BE2C (cell line): ENCODE data around the gene CASZ1.

Experiments used
- DNase-seq: peaks from one replicate; pipeline ENCODE4 v3.0.0-alpha.2; 2020
- H3K27me3 ChIP-seq: fragments of 250-450 bp; sonication (Bioruptor Pico); 2 replicates; pipeline ENCODE4 v1.5.1; 2020; ENCODE audit warnings: mild to moderate bottlenecking
- H3K36me3 ChIP-seq: fragments of 250-450 bp; sonication (Bioruptor Pico); 2 replicates; pipeline ENCODE4 v1.5.1; 2020; ENCODE audit warnings: mild to moderate bottlenecking
- H3K4me1 ChIP-seq: fragments of 250-450 bp; sonication (Bioruptor Pico); 2 replicates; pipeline ENCODE4 v1.5.1; 2020
- H3K4me3 ChIP-seq: 2 replicates; pipeline ENCODE4 v1.5.1; 2011; ENCODE audit warnings: low read depth, low read length
- H3K9me3 ChIP-seq: fragments of 250-450 bp; sonication (Bioruptor Pico); 2 replicates; pipeline ENCODE4 v1.5.1; 2020
- CTCF ChIP-seq: IDR thresholded peaks from 2 replicates; pipeline ENCODE4 v1.5.1; 2012; ENCODE audit warnings: mild to moderate bottlenecking, low read depth, low read length

The CASZ1 gene

GRCh38 chr1:10745383-10745782, 51.1 kb downstream of the CASZ1 start:
- Histone ChIP-seq H3K4me1 (no peaks in the 10 kb centered on the region), H3K27me3 (no peaks in the 10 kb centered on the region), H3K36me3 (no peaks in the 10 kb centered on the region), H3K9me3 (no peaks in the 10 kb centered on the region), H3K4me3 (no peak overlapping the region)
- no peak for TF ChIP-seq CTCF
- DNase-seq: no peak

- Histone ChIP-seq H3K36me3 (no peaks in the 10 kb centered on the region), H3K4me1 (no peaks in the 10 kb centered on the region), H3K9me3 (no peaks in the 10 kb centered on the region), H3K27me3 (no peaks in the 10 kb centered on the region), H3K4me3 (no peak overlapping the region)
- DNase-seq: no peak
- TF ChIP-seq CTCF: no peak
These were observed 51.7 kb downstream of the CASZ1 start for GRCh38 chr1:10744654-10745238.

GRCh38 chr1:10744029-10744428, 52.4 kb downstream of the CASZ1 start:
- DNase-seq: no peak
- Histone ChIP-seq H3K27me3 (no peaks in the 10 kb centered on the region), H3K4me3 (no peak overlapping the region), H3K9me3 (no peaks in the 10 kb centered on the region), H3K36me3 (no peaks in the 10 kb centered on the region), H3K4me1 (no peaks in the 10 kb centered on the region)
- TF ChIP-seq CTCF: no peak

GRCh38 chr1:10741696-10742095, 54.8 kb downstream of the CASZ1 start:
- H3K36me3 ChIP-seq: no peaks in the 10 kb centered on the region
- no peaks in the 10 kb centered on the region for H3K27me3 ChIP-seq
- H3K4me3 ChIP-seq: no peak overlapping the region
- H3K9me3 ChIP-seq: no peaks in the 10 kb centered on the region
- H3K4me1 ChIP-seq: no peaks in the 10 kb centered on the region
- no peak for TF ChIP-seq CTCF
- no peak for DNase-seq

- Histone ChIP-seq H3K4me3 (no peak overlapping the region), H3K9me3 (no peaks in the 10 kb centered on the region), H3K4me1 (no peaks in the 10 kb centered on the region), H3K36me3 (no peaks in the 10 kb centered on the region), H3K27me3 (no peaks in the 10 kb centered on the region)
- no peak for DNase-seq
- no peak for TF ChIP-seq CTCF
These were observed 56.3 kb downstream of the CASZ1 start for GRCh38 chr1:10740123-10740522.

GRCh38 chr1:10739589-10739988, 56.9 kb downstream of the CASZ1 start:
- no peak for DNase-seq
- Histone ChIP-seq H3K4me1 (no peaks in the 10 kb centered on the region; the same call in 1 of the 2 replicates), H3K36me3 (no peaks in the 10 kb centered on the region), H3K4me3 (no peak overlapping the region), H3K9me3 (no peaks in the 10 kb centered on the region), H3K27me3 (no peaks in the 10 kb centered on the region)
- TF ChIP-seq CTCF: no peak
